ENCODE results near the gene CTDP1. TPM values are rescaled to one million over a fixed set of nuclear protein-coding genes. Genes with fewer than 3 reads are reported as not detected.

CTDP1 gene
- total RNA-seq, 1 experiment from 2014 or later, result 16.1 TPM

- Mint-ChIP-seq H3K36me3 (ENCODE audit: insufficient read depth, unreplicated experiment) (no peaks in the 10 kb centered on the region), H3K4me3 (ENCODE audit: unreplicated experiment) (no peak overlapping the region), H3K27me3 (ENCODE audit: insufficient read depth, unreplicated experiment) (no peaks in the 10 kb centered on the region), H3K27ac (ENCODE audit: unreplicated experiment) (no peak overlapping the region), H3K4me1 (ENCODE audit: low read depth, unreplicated experiment) (no peaks in the 10 kb centered on the region), H3K9me3 (ENCODE audit: unreplicated experiment) (peaks cover 9% of the 10 kb centered on the region)
- H3K27me3 ChIP-seq (replicated peaks; ENCODE audit: control insufficient read depth, insufficient read depth, low read length), result no peaks in the 10 kb centered on the region
- TF ChIP-seq, protein P1, sequence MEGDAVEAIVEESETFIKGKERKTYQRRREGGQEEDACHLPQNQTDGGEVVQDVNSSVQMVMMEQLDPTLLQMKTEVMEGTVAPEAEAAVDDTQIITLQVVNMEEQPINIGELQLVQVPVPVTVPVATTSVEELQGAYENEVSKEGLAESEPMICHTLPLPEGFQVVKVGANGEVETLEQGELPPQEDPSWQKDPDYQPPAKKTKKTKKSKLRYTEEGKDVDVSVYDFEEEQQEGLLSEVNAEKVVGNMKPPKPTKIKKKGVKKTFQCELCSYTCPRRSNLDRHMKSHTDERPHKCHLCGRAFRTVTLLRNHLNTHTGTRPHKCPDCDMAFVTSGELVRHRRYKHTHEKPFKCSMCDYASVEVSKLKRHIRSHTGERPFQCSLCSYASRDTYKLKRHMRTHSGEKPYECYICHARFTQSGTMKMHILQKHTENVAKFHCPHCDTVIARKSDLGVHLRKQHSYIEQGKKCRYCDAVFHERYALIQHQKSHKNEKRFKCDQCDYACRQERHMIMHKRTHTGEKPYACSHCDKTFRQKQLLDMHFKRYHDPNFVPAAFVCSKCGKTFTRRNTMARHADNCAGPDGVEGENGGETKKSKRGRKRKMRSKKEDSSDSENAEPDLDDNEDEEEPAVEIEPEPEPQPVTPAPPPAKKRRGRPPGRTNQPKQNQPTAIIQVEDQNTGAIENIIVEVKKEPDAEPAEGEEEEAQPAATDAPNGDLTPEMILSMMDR (IDR thresholded peaks at IDR 0.05; ENCODE audit: insufficient read depth in 1 of 2, low read depth in 1 of 2, low read length in 1 of 2, severe bottlenecking in 1 of 2, unreplicated experiment in 1 of 2), result no peak
- POLR2A ChIA-PET, result no interaction called here
- CTCF ChIA-PET, result no interaction called here
- no TSS peak for BruUV-seq (replicated peaks)
- no peak for DNase-seq
- H3K9me3 ChIP-seq, result no peaks in the 10 kb centered on the region
- no peak overlapping the region for H3K4me3 ChIP-seq (ENCODE audit: low read depth, low read length)
- no peaks in the 10 kb centered on the region for H3K36me3 ChIP-seq (ENCODE audit: control insufficient read depth, insufficient read depth, low read length)
- intact Hi-C loops (cut with micrococcal nuclease; ENCODE audit: unreplicated experiment), result no loop called here
- H3K4me1 ChIP-seq, result no peaks in the 10 kb centered on the region
These were observed 119.4 kb downstream of the CTDP1 start for GRCh38 chr18:79798999-79799370.

DNA sequence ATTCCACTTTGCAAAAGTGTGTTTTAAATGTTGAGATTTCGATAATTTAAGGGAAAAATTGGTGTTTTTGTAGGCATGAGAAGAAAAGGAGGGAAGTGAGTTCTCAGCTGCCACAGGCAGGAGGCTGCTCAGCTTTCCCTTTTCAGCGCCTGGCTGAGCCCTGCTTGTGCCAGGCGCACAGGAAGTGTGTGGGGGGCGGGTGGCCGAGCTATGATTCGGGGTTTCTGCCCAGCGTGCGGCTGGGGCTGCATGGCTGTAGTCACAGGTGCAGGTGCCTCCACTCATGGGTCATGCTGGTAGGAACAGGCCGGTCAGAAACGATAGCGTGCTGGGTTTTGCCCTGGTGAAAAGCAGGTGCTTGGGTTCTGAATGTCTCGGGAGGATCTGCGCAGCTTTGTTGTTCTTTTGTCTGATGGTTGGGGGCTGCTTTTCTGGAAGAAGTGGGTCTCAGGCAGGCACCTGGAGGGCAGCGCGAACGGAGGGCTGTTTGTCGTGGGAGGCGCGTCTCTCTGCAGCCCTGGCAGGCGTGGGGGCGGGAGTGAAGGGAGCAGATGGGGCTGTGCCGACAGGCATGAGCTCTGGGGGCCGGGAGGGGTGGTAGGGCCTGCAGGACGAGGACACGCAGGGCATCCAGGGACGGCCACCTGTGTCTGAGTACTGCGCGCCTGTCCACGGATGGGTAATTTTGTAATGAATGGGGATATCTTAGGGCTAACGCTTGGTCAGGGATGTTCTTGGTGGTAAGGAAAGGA, 120.2 kb downstream of the CTDP1 start:
- H3K36me3 Mint-ChIP-seq (ENCODE audit: insufficient read depth, unreplicated experiment), result no peaks in the 10 kb centered on the region
- CTCF ChIA-PET, result no interaction called here
- no peaks in the 10 kb centered on the region for H3K27me3 Mint-ChIP-seq (ENCODE audit: insufficient read depth, unreplicated experiment)
- no peaks in the 10 kb centered on the region for H3K4me1 Mint-ChIP-seq (ENCODE audit: low read depth, unreplicated experiment)
- BruUV-seq (replicated peaks), result no TSS peak
- H3K27me3 ChIP-seq (replicated peaks; ENCODE audit: control insufficient read depth, insufficient read depth, low read length), result no peaks in the 10 kb centered on the region
- no peaks in the 10 kb centered on the region for H3K9me3 ChIP-seq
- peaks cover 9% of the 10 kb centered on the region for H3K9me3 Mint-ChIP-seq (ENCODE audit: unreplicated experiment)
- H3K4me3 ChIP-seq (ENCODE audit: low read depth, low read length), result no peak overlapping the region
- H3K27ac Mint-ChIP-seq (ENCODE audit: unreplicated experiment), result no peak overlapping the region
- intact Hi-C loops (cut with micrococcal nuclease; ENCODE audit: unreplicated experiment), result no loop called here
- H3K36me3 ChIP-seq (ENCODE audit: control insufficient read depth, insufficient read depth, low read length), result no peaks in the 10 kb centered on the region
- H3K4me3 Mint-ChIP-seq (ENCODE audit: unreplicated experiment), result no peak overlapping the region
- TF ChIP-seq, protein P1 (IDR thresholded peaks at IDR 0.05; ENCODE audit: insufficient read depth in 1 of 2, low read depth in 1 of 2, low read length in 1 of 2, severe bottlenecking in 1 of 2, unreplicated experiment in 1 of 2), result no peak
- H3K4me1 ChIP-seq, result no peaks in the 10 kb centered on the region
- DNase-seq, result no peak
- POLR2A ChIA-PET, result no interaction called here

- POLR2A ChIA-PET, result no interaction called here
- CTCF ChIA-PET, result no interaction called here
- H3K27me3 Mint-ChIP-seq (ENCODE audit: insufficient read depth, unreplicated experiment), result no peaks in the 10 kb centered on the region
These were observed 121.0 kb downstream of the CTDP1 start for GRCh38 chr18:79800371-79801180.

More at GRCh38 chr18:79800371-79801180, 121.0 kb downstream of the CTDP1 start:
- peaks cover 9% of the 10 kb centered on the region for H3K9me3 Mint-ChIP-seq (ENCODE audit: unreplicated experiment)
- DNase-seq, result no peak
- no peak overlapping the region for H3K4me3 Mint-ChIP-seq (ENCODE audit: unreplicated experiment)
- Histone ChIP-seq H3K4me1 (no peaks in the 10 kb centered on the region), H3K4me3 (ENCODE audit: low read depth, low read length) (no peak overlapping the region), H3K27me3 (replicated peaks; ENCODE audit: control insufficient read depth, insufficient read depth, low read length) (no peaks in the 10 kb centered on the region), H3K9me3 (no peaks in the 10 kb centered on the region), H3K36me3 (ENCODE audit: control insufficient read depth, insufficient read depth, low read length) (no peaks in the 10 kb centered on the region)
- no peaks in the 10 kb centered on the region for H3K36me3 Mint-ChIP-seq (ENCODE audit: insufficient read depth, unreplicated experiment)
- H3K27ac Mint-ChIP-seq (ENCODE audit: unreplicated experiment), result no peak overlapping the region
- intact Hi-C loops (cut with micrococcal nuclease; ENCODE audit: unreplicated experiment), result no loop called here
- H3K4me1 Mint-ChIP-seq (ENCODE audit: low read depth, unreplicated experiment), result no peaks in the 10 kb centered on the region
- no TSS peak for BruUV-seq (replicated peaks)
- TF ChIP-seq, protein P1 (IDR thresholded peaks at IDR 0.05; ENCODE audit: insufficient read depth in 1 of 2, low read depth in 1 of 2, low read length in 1 of 2, severe bottlenecking in 1 of 2, unreplicated experiment in 1 of 2), result no peak
